DMS 273 (cell line): ENCODE results near the gene PSTPIP2.
"Not testable (repeated sequence)": the region's sequence is repeated elsewhere in the genome, so short reads cannot be mapped to it uniquely, and the experiment has no call there.

Source experiments
- DNase-seq: peaks from one replicate; lab custom pipeline; 2025; ENCODE audit not compliant: unreplicated experiment; lab: John Stamatoyannopoulos, UW

PSTPIP2 gene

GRCh38 chr18:45991788-45992187 lies 80.3 kb downstream of the PSTPIP2 start:
- no peak for DNase-seq

GRCh38 chr18:45984546-45985235 lies 87.4 kb downstream of the PSTPIP2 start:
- DNase-seq, result no peak

DNA sequence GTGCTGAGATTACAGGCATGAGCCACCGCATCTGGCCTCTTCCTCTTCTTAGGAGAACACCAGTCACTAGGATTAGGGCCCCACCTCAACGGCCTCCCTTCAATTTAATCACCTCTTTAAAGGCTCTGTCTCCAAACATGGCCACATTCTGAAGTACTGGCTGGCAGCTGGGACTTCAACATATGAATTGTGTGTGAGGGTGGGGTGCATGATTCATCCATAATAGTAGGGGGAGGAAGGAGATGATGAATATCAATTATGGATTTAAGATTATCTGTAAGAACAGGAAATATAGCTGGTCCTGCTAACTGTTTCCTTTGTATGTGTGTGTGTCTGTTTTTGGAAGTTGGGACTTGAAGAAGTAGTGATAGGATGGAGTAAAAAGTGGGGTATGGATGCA lies 90.2 kb downstream of the PSTPIP2 start:
- no peak for DNase-seq

DNA sequence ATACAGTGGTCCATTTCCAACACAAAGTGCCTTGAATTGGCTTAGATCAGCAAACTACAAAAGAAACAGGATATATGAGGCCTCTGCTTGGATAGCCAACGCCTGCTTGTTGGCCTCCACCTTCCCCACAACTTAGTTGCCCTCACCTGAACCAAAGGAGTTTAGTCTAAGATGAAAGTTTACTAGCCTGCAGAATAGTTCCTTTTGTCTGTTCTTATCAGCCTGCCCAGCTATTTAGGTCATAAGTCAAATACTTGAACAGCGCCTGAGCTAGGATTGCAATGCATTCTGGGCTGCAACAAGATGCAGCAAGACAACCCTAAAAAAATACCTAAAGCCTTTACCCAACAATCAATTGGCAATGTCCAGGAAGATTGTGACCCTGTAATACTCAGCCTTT lies 91.8 kb downstream of the PSTPIP2 start:
- DNase-seq, result no peak

DNA sequence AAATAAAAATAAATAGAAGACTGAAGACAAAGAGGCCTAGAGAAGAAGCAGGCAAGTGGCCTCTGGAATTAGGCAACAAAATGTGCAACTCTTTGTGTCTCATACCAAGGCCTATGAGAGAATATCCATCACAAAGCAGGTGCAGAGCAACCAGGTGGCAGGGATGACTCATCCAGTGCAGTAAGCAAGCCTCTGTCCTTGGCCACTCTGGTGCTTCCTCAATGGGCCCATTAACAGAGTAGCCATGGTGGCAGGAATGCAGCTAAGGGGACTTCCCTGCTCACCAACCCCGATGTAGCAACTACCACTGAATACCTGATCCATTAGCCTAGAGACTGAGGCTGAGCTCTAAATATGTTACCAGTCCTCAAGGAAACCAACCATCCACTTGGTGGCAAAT lies 94.0 kb downstream of the PSTPIP2 start:
- DNase-seq, result no peak

GRCh38 chr18:45976974-45977373 lies 95.1 kb downstream of the PSTPIP2 start:
- no peak for DNase-seq

- no peak for DNase-seq
Observed at GRCh38 chr18:45976566-45976965, 95.5 kb downstream of the PSTPIP2 start.

DNA sequence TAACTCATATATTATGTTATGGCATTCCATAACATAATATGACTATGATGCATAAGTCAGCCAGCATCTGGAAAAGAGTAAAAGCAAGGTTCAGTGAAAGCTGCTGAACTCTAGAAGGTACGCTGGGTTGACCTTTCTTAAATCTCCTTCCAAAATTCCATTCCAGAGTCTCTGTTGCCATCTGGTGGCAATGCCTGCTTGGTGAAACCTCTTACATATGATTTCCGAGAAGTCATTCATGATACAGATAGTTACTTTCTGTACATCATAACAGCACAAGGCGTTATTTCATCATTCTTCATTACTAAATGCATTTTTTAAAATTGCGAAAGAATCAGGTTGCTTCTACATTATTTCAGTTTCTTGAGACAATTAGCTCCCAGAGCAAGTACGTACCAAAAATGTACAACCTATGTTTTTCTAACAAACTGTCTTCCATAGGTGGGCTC lies 97.9 kb downstream of the PSTPIP2 start:
- DNase-seq, result peak; percentile 85

- DNase-seq, result peak; percentile 97
Observed at GRCh38 chr18:45967007-45967706, 104.9 kb downstream of the PSTPIP2 start, which contains the start of gene EPG5. TSS of gene EPG5 (minus strand) at chr18:45967329. CDS start at chr18:45967239, 90 bp downstream.

GRCh38 chr18:45964913-45965312 lies 107.1 kb downstream of the PSTPIP2 start:
- not testable (repeated sequence) for DNase-seq

DNA sequence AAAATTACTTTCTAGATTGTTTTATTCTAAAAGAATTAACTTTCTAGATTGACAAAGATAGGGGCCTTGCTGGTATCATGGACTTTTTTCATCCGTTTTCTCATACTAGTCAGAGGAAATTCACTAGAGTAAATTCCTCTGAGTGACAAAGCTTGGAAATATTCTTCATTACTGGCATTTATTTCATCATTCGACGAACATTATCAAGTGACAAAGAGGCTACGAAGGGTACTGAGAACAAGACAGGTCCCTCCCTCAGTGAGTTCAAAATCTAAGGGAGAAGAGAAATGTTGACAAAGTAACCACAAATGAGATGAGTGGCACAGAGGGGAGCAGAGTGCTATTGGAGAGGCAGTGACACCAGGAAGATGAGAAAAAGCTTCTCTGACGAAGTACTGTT lies 109.2 kb downstream of the PSTPIP2 start:
- DNase-seq, result no peak

DNA sequence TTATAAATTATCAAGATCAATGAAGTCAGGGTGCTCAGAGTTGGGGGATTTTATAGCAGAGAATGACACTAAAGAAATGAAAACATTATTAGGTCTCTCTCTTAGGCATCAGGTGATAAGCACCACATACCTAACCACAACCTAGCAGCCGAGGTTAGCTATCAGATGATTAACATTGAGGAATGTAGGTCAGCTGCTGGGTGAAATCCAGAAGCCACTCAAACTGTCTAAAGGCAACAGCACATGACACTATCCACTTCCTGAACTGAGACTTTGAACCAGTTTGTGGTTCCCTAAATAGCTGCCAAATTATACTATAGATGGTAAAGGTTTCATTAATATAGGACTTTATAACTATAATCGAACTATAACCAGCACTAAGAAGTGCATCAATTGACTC lies 109.6 kb downstream of the PSTPIP2 start:
- no peak for DNase-seq

- not testable (repeated sequence) for DNase-seq
Observed at GRCh38 chr18:45959484-45959883, 112.6 kb downstream of the PSTPIP2 start.

GRCh38 chr18:45958730-45959129 lies 113.3 kb downstream of the PSTPIP2 start:
- no peak for DNase-seq

DNA sequence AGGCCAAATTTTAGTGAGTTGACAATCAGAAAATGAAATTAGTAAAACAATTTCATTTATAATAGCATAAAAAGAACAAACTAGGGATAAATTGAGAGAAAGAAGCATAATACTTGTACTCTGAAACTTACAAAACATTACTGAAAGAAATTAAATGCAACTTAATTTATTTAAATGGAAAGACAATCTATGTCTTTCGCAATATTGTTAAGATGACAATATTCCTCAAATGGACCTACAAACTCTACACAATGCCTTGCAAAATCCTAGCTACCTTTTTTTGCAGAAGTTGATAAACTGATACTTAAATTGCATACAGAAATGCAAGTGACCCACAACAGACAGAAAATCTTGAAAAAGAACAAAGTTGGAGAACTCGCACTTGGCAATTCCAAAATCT lies 114.0 kb downstream of the PSTPIP2 start:
- no peak for DNase-seq

GRCh38 chr18:45957100-45957499 lies 115.0 kb downstream of the PSTPIP2 start:
- no peak for DNase-seq

DNA sequence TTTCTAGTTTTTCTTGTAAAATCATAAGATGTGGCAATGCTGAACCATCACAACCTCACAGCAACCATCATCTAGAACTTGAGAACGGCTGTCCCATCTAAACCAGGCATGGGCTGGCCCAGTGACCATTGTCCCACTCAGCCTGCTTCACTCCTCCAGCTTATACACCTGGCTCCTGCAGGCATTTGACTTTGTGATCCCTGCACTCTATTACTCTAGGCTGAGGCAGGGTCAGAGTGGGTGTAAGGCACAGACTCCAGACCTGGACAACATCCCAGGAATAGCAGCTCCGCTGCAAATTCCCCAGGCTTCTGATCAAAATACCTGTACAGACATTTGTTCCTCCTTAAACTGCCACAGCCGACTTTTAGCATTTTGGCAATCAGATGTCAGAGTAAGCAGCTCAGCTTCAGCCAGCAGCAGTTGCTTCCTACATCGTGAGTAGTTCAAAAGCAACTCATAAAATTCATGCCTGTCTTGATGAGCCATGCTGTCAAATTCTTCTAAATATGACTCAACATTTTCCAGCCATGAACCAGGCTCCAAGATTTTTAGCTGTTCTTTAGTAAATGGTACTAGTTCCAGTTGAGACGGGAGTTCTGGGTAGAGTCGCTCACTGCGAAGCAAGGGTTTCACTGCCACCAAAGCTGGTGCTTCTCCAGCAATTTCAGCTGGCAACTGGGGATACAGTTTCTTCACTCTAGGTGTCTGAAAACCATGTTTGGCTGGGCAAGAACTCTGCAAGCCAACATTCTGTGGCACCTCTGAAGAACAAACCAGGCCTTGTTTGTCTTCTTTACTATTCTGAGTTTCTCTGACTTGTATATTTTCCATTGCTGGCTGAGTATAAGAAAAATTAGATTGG lies 117.8 kb downstream of the PSTPIP2 start:
- no peak for DNase-seq

DNA sequence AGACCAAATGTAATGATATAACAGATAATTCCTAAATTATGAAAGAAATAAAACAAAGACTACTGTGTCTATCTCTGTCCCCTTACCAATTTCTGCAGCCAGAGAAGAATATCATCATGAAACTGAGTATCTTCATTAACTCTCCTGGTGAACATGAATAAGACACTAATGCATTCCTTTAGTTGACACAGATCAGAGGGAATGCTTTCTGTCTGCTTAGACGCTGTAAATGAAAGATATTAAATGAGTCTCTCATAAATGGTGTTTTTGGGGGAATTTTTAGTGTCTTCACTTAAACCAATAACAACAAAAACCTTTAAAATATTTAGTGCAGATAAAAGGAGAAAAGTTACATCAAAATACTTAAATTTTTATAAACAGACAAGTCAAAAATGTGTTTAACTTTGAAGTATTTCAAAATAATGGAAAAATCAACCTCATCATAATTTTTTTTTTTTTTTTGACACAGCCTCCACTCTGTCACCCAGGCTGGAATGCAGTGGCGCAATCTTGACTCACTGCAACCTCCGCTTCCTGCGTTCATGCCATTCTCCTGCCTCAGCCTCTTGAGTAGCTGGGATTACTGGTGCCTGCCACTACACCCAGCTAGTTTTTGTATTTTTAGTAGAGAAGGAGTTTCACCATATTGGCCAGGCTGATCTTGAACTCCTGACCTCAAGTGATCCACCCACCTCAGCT lies 120.9 kb downstream of the PSTPIP2 start:
- DNase-seq, result no peak

DNA sequence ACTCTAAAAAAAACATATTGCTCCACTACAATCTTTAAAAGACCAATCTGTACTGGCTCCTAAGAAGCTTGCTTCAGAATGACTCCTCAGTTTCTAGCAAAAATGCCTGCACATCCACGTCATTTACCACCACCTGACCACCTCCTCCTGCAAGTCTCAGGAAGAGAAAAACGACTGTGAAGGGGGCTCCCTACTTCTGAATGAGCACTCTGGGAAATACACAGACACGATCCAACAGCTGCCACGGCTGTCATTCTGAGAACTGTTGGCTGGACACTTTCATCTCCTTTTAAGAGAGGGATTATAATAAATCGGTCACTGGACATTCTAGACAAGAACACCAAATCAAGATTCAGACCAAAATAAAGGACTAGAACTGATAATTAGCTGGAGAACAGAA lies 126.4 kb downstream of the PSTPIP2 start:
- no peak for DNase-seq

DNA sequence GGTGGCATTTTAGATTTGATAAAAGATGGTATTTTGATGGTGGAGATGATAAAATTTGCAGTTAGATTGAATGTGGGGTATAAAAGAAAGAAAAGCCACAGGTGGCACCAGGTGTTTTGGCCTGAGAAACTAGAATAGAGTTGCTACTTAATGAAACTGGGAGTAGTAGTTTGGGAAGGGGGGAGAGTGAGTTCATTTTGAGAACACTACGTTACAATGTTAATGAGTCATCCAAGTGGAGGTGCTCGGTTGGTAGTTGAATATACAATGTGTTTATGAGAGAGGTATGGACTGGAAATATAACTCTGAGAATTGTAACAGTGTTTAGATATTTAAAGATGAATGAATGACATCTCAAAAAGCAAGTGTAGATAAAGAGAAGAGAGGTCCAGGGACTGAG lies 131.3 kb downstream of the PSTPIP2 start:
- no peak for DNase-seq

GRCh38 chr18:45939236-45939635 lies 132.8 kb downstream of the PSTPIP2 start:
- no peak for DNase-seq
